ENCODE results near the gene FCSK.

FCSK gene

GRCh38 chr16:70418274-70418992 is 36.0 kb upstream of the FCSK start:
- no peak overlapping the region for H3K27ac ChIP-seq (replicated peaks)
- no peak for TF ChIP-seq SPI1 (IDR thresholded peaks at IDR 0.05; ENCODE audit: borderline replicate concordance, low read depth)
- TF ChIP-seq POLR2AphosphoS5 (IDR thresholded peaks at IDR 0.05; ENCODE audit: low read depth) = no peak
- TF ChIP-seq REST (IDR thresholded peaks at IDR 0.05; ENCODE audit: insufficient replicate concordance, low read depth) = no peak
- H3K4me3 ChIP-seq (replicated peaks; ENCODE audit: insufficient read depth, low read length) = no peak overlapping the region
- DNase-seq (ENCODE audit: low read depth in 1 of 2, low spot score in 1 of 2) = no peak
- no peaks in the 10 kb centered on the region for H3K27me3 ChIP-seq (ENCODE audit: insufficient read depth, poor library complexity, severe bottlenecking)

- DNase-seq (ENCODE audit: low read depth in 1 of 2, low spot score in 1 of 2) = no peak
- H3K4me3 ChIP-seq (replicated peaks; ENCODE audit: insufficient read depth, low read length) = no peak overlapping the region
- H3K27me3 ChIP-seq (ENCODE audit: insufficient read depth, poor library complexity, severe bottlenecking) = no peaks in the 10 kb centered on the region
- H3K27ac ChIP-seq (replicated peaks) = peak overlapping the region; percentile 24; the same call in 1 of the 2 replicates
- TF ChIP-seq POLR2AphosphoS5 (IDR thresholded peaks at IDR 0.05; ENCODE audit: low read depth) (no peak), REST (IDR thresholded peaks at IDR 0.05; ENCODE audit: insufficient replicate concordance, low read depth) (no peak), GABPA (IDR thresholded peaks at IDR 0.05; ENCODE audit: low read depth) (no peak), CTCF (IDR thresholded peaks at IDR 0.05; ENCODE audit: insufficient read depth, low read length) (no peak), SPI1 (IDR thresholded peaks at IDR 0.05; ENCODE audit: borderline replicate concordance, low read depth) (no peak)
Observed at GRCh38 chr16:70418993-70419318, 35.4 kb upstream of the FCSK start.

DNA sequence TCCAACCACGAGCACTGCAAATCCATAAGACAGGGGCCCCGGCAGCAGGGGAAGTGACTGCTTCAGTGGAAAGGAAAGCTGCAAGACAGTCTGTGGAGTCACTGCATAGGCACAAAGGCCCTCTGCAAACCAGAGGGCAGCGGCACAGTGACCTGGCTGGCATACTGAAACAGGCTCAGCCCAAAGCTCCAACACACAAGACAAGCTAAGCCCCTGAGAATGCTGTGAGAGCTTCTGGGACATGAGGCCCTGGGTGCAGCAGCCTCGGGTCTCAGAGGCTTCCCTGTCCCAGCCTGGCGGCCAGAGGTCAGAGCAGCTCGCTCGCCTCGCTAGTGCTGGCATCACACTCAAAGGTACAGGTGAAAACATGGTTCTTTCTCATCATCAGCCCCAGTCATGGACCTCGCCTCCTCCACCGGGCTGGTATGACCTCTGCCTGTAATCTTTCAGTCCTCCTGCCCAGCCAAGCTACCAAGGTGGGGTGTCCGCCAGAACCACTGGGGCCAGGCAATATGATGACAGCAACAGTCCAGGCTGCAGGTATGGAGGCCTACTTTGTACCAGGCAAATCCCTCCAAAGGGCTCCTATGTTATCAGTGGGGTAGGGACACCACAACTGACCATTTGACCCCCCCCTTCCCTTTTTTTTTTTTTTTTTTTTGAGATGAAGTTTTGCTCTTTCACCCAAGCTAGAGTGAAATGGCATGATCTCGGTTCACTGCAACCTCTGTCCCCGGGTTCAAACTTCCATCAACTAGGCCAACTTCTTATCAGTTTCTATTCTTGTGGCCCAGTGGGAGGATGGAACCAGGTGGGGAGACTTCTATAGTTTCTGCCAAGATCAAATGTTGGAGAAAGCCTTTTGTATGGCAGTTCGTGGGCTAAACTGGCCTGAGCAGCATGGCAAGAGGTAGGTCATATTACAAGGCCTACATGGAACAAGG is 34.7 kb upstream of the FCSK start:
- Histone ChIP-seq H3K27me3 (ENCODE audit: insufficient read depth, poor library complexity, severe bottlenecking) (no peaks in the 10 kb centered on the region), H3K4me3 (replicated peaks; ENCODE audit: insufficient read depth, low read length) (no peak overlapping the region), H3K27ac (replicated peaks) (peak overlapping the region; percentile 24; the same call in 1 of the 2 replicates)
- TF ChIP-seq SPI1 (IDR thresholded peaks at IDR 0.05; ENCODE audit: borderline replicate concordance, low read depth) = peak; percentile 61; the same call in 1 of the 2 replicates
- no peak for TF ChIP-seq REST (IDR thresholded peaks at IDR 0.05; ENCODE audit: insufficient replicate concordance, low read depth)
- DNase-seq (ENCODE audit: low read depth in 1 of 2, low spot score in 1 of 2) = peak in 1 of 2 experiments; percentile 46
